Activated CD8-positive, alpha-beta memory T cell treated with anti-CD3 and anti-CD28 coated beads, Interleukin-2, amount 10 ng/mL, durations not matched to agents 7 days and 5 days (primary cell): ENCODE results near the gene CNIH4. TPM values are rescaled to one million over a fixed set of nuclear protein-coding genes. Genes with fewer than 3 reads are reported as not detected.
"Not testable (repeated sequence)": the region's sequence is repeated elsewhere in the genome, so short reads cannot be mapped to it uniquely, and the experiment has no call there.

Experiments used
- ATAC-seq: fragments of 150-1000 bp; cut with Tn5 transposase; one replicate; pipeline ENCODE4 v1.10.0; 2021; ENCODE audit warnings: moderate library complexity
- CTCF ChIA-PET: fragments of 350-600 bp; sonication (Branson Sonifier 250); formaldehyde crosslinking; loops from one replicate; lab custom pipeline; 2021; ENCODE audit warnings: antibody characterized with exemption; lab: Charles Lee
- DNase-seq: peaks from one replicate; pipeline ENCODE4 v3.0.0-alpha.2; 2020
- H3K27ac Mint-ChIP-seq: one replicate; pipeline ENCODE4 v1.8.0; 2021; ENCODE audit warnings: mild to moderate bottlenecking, mixed read lengths
- H3K27me3 Mint-ChIP-seq: one replicate; pipeline ENCODE4 v1.8.0; 2021; ENCODE audit warnings: mixed read lengths
- H3K36me3 Mint-ChIP-seq: one replicate; pipeline ENCODE4 v1.8.0; 2021; ENCODE audit warnings: mild to moderate bottlenecking, mixed read lengths
- H3K4me1 Mint-ChIP-seq: one replicate; pipeline ENCODE4 v1.8.0; 2021; ENCODE audit warnings: mixed read lengths
- H3K4me3 Mint-ChIP-seq: one replicate; pipeline ENCODE4 v1.8.0; 2021; ENCODE audit warnings: mild to moderate bottlenecking, moderate library complexity, mixed read lengths
- H3K9me3 Mint-ChIP-seq: one replicate; pipeline ENCODE4 v1.8.0; 2022; ENCODE audit warnings: low read depth, mixed read lengths
- total RNA-seq, 2 experiments: library from RNA; stranded (reverse); gene quantifications; one replicate each; pipeline ENCODE4 v1.2.3, GENCODE V29; 2021

Gene CNIH4
- total RNA-seq, result 10 to 100 TPM; 45.5 to 46.2 TPM

DNA sequence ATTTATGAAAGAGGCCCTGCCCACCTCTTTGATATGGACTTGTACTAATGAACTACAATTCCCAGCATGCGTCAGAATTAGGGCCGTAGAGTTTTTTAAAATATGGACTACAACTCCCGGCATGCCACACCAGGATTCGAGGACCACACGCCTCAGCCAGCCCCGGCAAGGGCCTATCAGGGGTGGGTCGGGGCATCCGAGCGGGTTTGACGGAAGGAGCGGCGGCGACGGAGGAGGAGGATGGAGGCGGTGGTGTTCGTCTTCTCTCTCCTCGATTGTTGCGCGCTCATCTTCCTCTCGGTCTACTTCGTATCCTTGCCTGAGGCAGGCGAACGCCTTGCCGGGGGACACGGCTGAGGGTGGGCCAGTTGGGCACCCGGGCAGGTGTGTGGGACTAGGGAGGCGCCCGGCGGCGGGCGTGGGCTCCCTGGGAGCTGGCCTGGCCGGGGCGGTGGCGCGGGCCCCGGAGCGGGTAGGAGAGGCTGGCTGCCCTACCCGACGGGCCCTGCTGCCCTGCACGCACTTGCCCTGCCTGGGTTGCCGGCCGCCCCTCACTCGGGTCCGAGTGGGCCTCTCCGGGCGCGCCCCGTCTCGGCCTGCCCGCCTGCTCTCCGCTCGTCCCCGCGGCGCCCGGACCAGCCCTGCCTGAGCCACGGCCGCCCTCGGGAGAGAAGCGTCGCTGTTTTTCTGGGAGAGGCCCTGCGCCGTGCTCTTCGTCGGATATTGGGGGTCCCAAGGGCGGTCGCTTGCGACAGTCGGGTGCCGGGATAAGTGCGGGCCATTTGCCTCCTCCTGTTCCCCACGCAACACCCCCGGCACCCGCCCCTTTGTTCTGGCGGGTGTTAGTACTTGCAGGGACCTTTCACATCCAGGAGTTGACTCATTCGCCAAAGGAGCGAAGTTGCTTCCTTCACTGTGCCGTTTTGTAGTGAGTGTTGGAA is at the start of gene CNIH4:
Gene CNIH4 (plus strand): TSS at position 195 of the 941 bp plus-strand sequence. CDS start 46 bp downstream, at position 241.
- peak; percentile 99 for ATAC-seq
- CTCF ChIA-PET, result interaction anchor here (0.9 to 3.1 kb wide), 5 partner anchors 14 to 101 kb away, joined by 3 to 17 read pairs (median 3); no protein-coding TSS in a partner anchor
- Mint-ChIP-seq H3K36me3 (peaks cover 19% of the 10 kb centered on the region), H3K9me3 (no peaks in the 10 kb centered on the region), H3K4me3 (peak within 1 kb of the TSS; percentile 81), H3K27me3 (no peaks in the 10 kb centered on the region), H3K27ac (peak within 1 kb of the TSS; percentile 85), H3K4me1 (peaks cover 46% of the 10 kb centered on the region)
- peak; percentile 96 for DNase-seq

DNA sequence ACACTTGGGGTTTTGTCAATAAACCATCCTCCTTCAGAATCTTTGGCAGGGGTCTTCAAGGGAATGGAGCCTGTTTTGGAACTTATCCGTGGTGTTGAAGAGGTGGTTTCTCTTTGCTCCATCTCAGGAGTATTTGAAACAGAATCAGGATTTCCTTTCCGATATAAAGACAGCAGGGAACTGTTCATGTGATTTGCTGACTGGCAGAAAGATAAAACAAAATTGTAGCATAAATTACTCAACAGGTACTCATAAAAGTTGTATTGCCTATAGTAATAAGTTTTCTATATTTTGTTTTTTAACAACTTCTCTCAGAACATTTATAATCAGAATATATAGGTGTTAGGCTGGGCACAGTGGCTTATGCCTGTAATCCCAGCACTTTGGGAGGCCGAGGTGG is 48.6 kb upstream of the CNIH4 start:
- no peaks in the 10 kb centered on the region for H3K4me1 Mint-ChIP-seq
- DNase-seq (no peak), ATAC-seq (no peak)
- H3K36me3 Mint-ChIP-seq, result peaks cover 33% of the 10 kb centered on the region
- CTCF ChIA-PET, result interaction anchor here (0.6 kb wide), 1 partner anchor 173 kb away, joined by 3 read pairs; no protein-coding TSS in a partner anchor
- H3K27ac Mint-ChIP-seq, result no peak overlapping the region
- H3K9me3 Mint-ChIP-seq, result no peaks in the 10 kb centered on the region
- H3K27me3 Mint-ChIP-seq, result no peaks in the 10 kb centered on the region
- H3K4me3 Mint-ChIP-seq, result no peak overlapping the region

DNA sequence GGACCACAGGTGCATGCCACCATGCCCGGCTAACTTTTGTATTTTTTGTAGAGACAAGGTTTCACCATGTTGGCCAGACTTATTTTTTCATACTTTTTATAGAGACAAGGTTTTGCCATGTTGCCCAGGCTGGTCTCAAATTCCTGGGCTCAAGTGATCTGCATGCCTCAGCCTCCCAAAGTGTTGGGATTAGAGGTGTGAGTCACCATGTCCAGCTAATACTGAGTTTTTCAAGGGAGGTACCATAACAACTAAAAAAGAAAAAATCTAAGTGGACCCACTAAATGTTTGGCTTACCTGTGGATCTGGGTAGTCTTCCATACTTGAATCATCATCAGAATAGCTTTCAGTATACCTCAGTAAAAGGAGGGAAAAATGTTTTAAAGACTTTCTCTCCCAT is 45.2 kb upstream of the CNIH4 start:
- H3K4me3 Mint-ChIP-seq, DNase-seq, H3K27me3 Mint-ChIP-seq, H3K9me3 Mint-ChIP-seq, ATAC-seq, CTCF ChIA-PET, H3K4me1 Mint-ChIP-seq, H3K27ac Mint-ChIP-seq: not testable (repeated sequence)
- peaks cover 34% of the 10 kb centered on the region for H3K36me3 Mint-ChIP-seq

DNA sequence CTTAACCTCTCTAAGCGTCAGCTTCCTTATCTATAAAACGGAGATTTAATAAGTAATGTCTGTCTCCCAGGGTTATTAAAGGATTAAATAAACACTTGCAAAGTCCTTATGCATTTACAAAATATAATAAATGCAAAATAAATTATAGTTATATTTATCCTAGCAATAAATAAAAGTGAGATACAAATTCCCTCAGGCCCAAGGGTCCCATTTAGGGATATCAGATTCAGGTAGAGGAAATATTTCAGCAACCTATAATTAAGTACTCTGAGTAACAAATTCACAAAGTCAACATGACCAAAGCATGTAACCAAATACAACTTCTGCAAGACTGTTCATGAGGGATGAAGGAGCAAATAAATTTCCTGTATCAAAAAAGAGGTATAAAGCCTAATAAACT is 44.7 kb upstream of the CNIH4 start:
- CTCF ChIA-PET, result no interaction called here
- ATAC-seq, result no peak

DNA sequence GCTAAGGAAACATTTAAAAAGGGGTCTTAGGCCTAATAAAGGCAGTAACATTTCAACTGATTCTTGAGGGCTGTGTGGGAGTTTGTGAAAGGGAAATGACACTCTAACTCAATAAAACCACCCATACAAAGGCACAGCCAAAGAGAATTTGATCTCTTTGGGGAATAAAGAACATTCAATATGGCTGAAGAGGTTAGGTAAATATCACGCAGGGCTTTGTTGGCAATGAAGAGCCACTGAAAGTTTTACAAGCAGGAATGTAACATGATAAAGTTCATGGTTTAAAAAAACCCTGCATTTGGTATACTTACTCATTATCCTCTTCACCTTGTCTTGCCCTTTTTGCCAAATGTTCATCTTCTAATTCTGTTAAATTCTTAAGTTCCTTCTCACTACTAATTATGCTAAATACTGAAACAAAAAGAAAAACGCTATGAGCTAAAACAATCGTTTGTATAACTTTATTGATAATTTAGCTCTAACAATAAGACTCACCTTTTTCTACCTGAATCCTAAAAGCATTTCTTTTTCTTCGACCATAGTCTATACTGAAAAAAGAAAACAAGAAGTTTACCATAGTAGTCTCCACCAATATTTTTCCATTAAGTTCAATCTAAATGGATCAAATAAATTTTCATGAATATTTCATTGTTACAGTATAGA is 39.2 kb upstream of the CNIH4 start:
- no peaks in the 10 kb centered on the region for H3K27me3 Mint-ChIP-seq
- CTCF ChIA-PET, result no interaction called here
- DNase-seq (no peak), ATAC-seq (no peak)
- no peak overlapping the region for H3K27ac Mint-ChIP-seq
- peaks cover 5% of the 10 kb centered on the region for H3K4me1 Mint-ChIP-seq
- no peaks in the 10 kb centered on the region for H3K9me3 Mint-ChIP-seq
- H3K4me3 Mint-ChIP-seq, result no peak overlapping the region
- H3K36me3 Mint-ChIP-seq, result peaks cover 27% of the 10 kb centered on the region

More for the DNA sequence above, 44.7 kb upstream of the CNIH4 start:
- no peak overlapping the region for H3K27ac Mint-ChIP-seq
- no peak overlapping the region for H3K4me3 Mint-ChIP-seq
- no peaks in the 10 kb centered on the region for H3K9me3 Mint-ChIP-seq
- peaks cover 36% of the 10 kb centered on the region for H3K36me3 Mint-ChIP-seq
- no peak for DNase-seq
- no peaks in the 10 kb centered on the region for H3K4me1 Mint-ChIP-seq
- no peaks in the 10 kb centered on the region for H3K27me3 Mint-ChIP-seq

DNA sequence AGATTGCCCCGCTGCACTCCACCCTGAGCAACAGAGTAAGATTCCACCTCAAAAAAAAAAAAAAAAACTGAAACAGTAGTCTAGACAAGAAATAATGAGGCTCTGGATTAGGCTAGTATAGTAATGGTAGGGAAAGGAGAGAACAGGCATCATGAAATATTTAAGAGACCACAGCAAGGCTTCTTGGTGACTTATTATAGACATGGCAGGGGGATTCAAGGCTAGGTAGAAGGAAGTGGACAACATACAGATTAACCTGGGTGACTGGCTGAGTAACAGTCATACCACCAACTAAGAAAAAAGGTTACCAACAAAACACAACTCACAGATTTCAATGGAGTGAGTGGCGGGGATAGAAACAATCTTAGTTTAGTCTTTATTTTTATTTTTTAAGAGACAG is 35.0 kb upstream of the CNIH4 start:
- peaks cover 10% of the 10 kb centered on the region for H3K4me1 Mint-ChIP-seq
- DNase-seq, result no peak
- no peak overlapping the region for H3K4me3 Mint-ChIP-seq
- ATAC-seq, result no peak
- H3K9me3 Mint-ChIP-seq, result no peaks in the 10 kb centered on the region
- H3K27me3 Mint-ChIP-seq, result no peaks in the 10 kb centered on the region
- peak overlapping the region; percentile 28 for H3K27ac Mint-ChIP-seq
- peaks cover 23% of the 10 kb centered on the region for H3K36me3 Mint-ChIP-seq
- CTCF ChIA-PET, result no interaction called here

DNA sequence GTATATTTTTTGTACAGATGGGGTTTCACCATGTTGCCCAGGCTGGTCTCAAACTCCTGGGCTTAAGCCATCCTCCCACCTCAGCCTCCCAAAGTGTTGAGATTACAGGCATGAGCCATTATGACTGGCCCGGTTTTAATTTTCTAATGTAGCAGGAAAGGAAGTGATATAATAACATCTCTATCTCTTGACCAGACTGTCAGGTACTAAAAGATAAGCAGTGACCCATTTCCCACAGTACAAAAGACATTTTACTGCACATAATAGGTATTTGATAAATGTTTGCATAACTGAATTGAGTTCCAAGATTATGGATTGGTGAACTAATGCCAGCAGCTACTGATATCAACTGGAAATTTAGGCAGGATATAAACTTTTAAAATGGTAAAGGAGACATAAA is 30.7 kb upstream of the CNIH4 start:
- DNase-seq (no peak), ATAC-seq (no peak)
- Mint-ChIP-seq H3K27ac (no peak overlapping the region), H3K4me1 (peaks cover 37% of the 10 kb centered on the region), H3K36me3 (peaks cover 17% of the 10 kb centered on the region), H3K27me3 (no peaks in the 10 kb centered on the region), H3K4me3 (no peak overlapping the region), H3K9me3 (no peaks in the 10 kb centered on the region)
- CTCF ChIA-PET, result interaction anchor here (0.8 kb wide), 1 partner anchor 210 kb away, joined by 5 read pairs; no protein-coding TSS in a partner anchor

DNA sequence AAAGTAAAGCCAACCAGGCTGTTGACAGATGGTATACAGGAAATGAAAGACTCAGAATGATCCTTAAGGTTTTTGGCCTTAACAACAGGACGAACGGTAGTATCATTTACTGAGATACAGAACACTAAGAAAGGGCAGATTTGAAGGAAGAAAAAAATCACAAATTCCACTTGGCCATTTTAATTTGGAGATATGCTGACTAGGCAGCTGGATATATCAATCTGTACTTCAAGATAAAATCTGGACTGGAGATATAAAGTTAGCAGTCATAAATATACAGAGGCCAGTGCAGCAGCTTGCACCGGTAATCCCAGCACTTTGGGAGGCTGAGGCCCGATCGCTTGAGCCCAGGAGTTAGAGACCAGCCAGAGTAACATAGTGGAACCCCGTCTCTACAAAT is 28.0 kb upstream of the CNIH4 start:
- H3K4me3 Mint-ChIP-seq, result peak overlapping the region; percentile 98
- CTCF ChIA-PET, result interaction anchor here (2.0 kb wide), 1 partner anchor 212 kb away, joined by 15 read pairs; no protein-coding TSS in a partner anchor
- ATAC-seq (no peak), DNase-seq (no peak)
- H3K9me3 Mint-ChIP-seq, result no peaks in the 10 kb centered on the region
- H3K27ac Mint-ChIP-seq, result peak overlapping the region; percentile 66
- H3K27me3 Mint-ChIP-seq, result no peaks in the 10 kb centered on the region
- H3K36me3 Mint-ChIP-seq, result peaks cover 10% of the 10 kb centered on the region
- H3K4me1 Mint-ChIP-seq, result peaks cover 49% of the 10 kb centered on the region

DNA sequence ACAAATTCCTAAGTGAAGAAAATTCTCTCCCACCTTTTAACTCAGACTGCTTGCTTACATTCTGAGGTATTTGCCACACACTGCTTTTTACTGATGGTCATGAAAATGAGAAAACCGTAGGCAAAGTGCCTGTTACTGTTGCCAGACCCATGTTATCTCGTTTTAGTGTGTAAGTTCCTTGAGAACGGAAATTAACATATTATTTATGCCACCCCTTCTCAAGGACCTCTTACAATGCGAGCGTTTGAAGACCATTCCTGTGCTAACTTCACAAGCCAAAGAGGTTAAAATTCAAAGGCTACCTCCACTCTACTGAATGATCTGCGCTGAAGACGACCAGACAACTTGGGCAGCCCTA is 27.2 kb upstream of the CNIH4 start:
- peak overlapping the region; percentile 98 for H3K4me3 Mint-ChIP-seq
- H3K27ac Mint-ChIP-seq, result peak overlapping the region; percentile 99
- DNase-seq (no peak), ATAC-seq (no peak)
- H3K36me3 Mint-ChIP-seq, result peaks cover 9% of the 10 kb centered on the region
- CTCF ChIA-PET, result interaction anchor here (0.8 to 2.0 kb wide), 4 partner anchors 15 to 213 kb away, joined by 3 to 15 read pairs (median 4); no protein-coding TSS in a partner anchor
- H3K9me3 Mint-ChIP-seq, result no peaks in the 10 kb centered on the region
- no peaks in the 10 kb centered on the region for H3K27me3 Mint-ChIP-seq
- H3K4me1 Mint-ChIP-seq, result peaks cover 57% of the 10 kb centered on the region

DNA sequence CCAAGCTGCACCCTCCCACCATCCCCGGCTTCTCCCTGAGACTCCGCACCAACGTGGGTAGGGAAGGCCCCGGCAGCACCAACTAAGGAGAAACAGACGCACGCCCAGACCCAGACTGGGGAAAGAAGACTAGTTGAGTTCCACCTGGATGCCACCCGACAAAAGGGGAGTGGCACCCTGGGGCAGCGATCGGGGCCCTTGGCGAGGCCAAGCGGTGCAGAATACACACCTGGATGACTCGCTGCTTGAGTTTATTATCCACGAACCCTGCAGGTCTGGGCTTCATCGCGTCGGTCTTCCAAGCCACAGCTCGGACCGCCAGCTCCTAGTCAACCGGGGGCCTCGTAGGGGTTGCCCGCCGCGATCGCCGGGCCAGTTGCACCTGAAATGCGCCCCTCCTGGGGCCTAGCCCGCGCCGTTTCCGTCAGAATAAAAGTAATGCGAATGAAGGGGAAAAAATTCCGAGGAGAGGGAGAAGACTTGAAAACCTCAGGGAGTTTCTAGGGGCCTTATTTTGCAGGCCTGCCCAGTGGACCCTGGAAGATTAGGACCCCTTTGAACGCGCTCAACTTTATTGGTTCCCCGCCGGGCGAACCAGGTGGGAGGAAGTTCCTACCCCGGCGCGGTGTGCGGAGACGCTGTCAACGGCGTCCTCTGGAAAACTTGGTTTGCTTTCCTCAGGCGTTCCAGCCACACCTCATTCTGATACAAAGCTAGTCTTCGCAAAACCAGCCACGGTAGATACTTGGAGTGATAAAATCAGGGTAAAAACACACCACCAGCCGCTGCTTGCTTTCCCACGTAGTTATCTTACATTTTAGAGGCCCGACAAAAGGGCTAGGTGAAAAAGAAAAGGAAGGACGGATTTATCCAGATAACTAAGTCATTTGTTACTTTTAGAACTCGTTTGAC is 26.6 kb upstream of the CNIH4 start, which contains the start of gene NVL:
Gene NVL (minus strand): TSS at position 331 of the 912 bp plus-strand sequence. CDS start 45 bp downstream, at position 286.
- DNase-seq, result peak; percentile 88
- Mint-ChIP-seq H3K9me3 (no peaks in the 10 kb centered on the region), H3K27me3 (no peaks in the 10 kb centered on the region), H3K4me1 (peaks cover 61% of the 10 kb centered on the region), H3K4me3 (peak within 1 kb of the TSS; percentile 98), H3K27ac (peak within 1 kb of the TSS; percentile 99), H3K36me3 (peaks cover 6% of the 10 kb centered on the region)
- CTCF ChIA-PET, result interaction anchor here (0.8 to 2.0 kb wide), 4 partner anchors 16 to 214 kb away, joined by 3 to 15 read pairs (median 4); no protein-coding TSS in a partner anchor
- ATAC-seq, result peak; percentile 83

DNA sequence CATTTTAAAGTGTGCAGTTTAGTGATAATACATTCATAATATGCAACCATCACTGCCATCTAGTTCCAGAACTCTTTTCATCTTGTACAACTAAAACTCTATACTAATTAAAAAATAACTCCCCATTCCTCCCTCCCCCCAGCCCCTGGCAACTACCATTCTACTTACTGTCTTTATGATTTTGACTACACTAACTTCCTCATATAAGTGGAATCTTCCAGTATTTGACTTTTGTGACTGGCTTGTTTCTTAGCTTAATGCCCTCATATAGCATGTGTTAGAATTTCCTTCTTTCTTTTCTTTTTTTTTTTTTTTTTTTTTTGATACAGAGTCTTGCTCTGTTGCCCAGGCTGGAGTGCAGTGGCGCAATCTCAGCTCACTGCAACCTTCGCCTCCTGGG is 25.4 kb upstream of the CNIH4 start:
- CTCF ChIA-PET, result interaction anchor here (0.7 to 5.0 kb wide), 2 partner anchors 37 to 215 kb away, joined by 3 to 29 read pairs; no protein-coding TSS in a partner anchor
- no peak for ATAC-seq
- peak overlapping the region; percentile 22 for H3K4me3 Mint-ChIP-seq
- H3K27ac Mint-ChIP-seq, result no peak overlapping the region
- H3K9me3 Mint-ChIP-seq, result no peaks in the 10 kb centered on the region
- no peaks in the 10 kb centered on the region for H3K27me3 Mint-ChIP-seq
- no peak for DNase-seq
- peaks cover 59% of the 10 kb centered on the region for H3K4me1 Mint-ChIP-seq
- H3K36me3 Mint-ChIP-seq, result peaks cover 2% of the 10 kb centered on the region

DNA sequence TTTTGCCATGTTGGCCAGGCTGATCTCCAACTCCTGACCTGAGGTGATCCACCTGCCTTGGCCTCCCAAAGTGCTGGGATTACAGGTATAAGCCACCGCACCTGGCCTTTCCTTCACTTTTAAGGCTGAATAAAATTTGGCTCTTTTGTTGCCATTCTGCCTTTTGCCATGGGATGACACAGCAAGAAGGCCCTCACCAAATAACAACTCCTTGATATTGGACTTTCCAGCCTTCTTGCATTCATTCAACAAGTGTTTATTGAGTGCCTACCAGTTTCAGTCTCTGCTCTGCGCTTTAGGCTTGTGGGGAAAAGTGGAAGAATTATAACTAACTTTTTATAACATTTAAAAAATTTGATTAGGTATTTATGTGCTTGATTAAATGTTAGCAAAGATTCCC is 24.9 kb upstream of the CNIH4 start:
- DNase-seq, result no peak
- Mint-ChIP-seq H3K9me3 (no peaks in the 10 kb centered on the region), H3K4me1 (peaks cover 56% of the 10 kb centered on the region), H3K4me3 (no peak overlapping the region), H3K36me3 (peaks cover 2% of the 10 kb centered on the region), H3K27me3 (no peaks in the 10 kb centered on the region), H3K27ac (no peak overlapping the region)
- CTCF ChIA-PET, result interaction anchor here (5.0 kb wide), 1 partner anchor 216 kb away, joined by 29 read pairs; no protein-coding TSS in a partner anchor
- ATAC-seq, result no peak
